ENCODE measurements around the gene GPBAR1. TPM values are rescaled to one million over a fixed set of nuclear protein-coding genes. Genes with fewer than 3 reads are reported as not detected.

GPBAR1 gene
- total RNA-seq, 1 donor = not detected

- TF ChIP-seq, protein P1, sequence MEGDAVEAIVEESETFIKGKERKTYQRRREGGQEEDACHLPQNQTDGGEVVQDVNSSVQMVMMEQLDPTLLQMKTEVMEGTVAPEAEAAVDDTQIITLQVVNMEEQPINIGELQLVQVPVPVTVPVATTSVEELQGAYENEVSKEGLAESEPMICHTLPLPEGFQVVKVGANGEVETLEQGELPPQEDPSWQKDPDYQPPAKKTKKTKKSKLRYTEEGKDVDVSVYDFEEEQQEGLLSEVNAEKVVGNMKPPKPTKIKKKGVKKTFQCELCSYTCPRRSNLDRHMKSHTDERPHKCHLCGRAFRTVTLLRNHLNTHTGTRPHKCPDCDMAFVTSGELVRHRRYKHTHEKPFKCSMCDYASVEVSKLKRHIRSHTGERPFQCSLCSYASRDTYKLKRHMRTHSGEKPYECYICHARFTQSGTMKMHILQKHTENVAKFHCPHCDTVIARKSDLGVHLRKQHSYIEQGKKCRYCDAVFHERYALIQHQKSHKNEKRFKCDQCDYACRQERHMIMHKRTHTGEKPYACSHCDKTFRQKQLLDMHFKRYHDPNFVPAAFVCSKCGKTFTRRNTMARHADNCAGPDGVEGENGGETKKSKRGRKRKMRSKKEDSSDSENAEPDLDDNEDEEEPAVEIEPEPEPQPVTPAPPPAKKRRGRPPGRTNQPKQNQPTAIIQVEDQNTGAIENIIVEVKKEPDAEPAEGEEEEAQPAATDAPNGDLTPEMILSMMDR (IDR thresholded peaks at IDR 0.05; ENCODE audit: insufficient read depth, low read depth, low read length) = no peak
- no peak overlapping the region for H3K4me3 ChIP-seq (ENCODE audit: low read depth, low read length)
- no peak for DNase-seq (ENCODE audit: low read depth)
Observed at GRCh38 chr2:218236829-218237228, 24.0 kb upstream of the GPBAR1 start.

DNA sequence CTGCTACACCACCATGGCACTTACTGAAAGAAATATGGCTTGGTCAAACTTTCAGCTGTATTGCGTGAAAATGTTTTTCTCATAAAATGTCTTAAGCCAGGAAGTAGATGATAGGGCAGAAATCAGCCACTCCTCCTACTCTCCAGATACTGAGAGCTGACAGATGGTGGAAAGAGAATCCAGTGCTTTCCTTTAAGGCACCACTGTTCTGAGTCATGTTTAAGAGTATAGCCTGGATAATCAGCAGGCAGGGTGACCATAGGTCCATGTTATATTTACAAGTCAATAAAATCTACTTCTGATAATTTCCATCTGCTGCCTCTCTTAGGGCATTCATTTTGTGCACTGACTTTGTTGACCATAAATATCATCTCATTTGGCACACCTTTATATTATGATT lies 21.9 kb upstream of the GPBAR1 start:
- DNase-seq (ENCODE audit: low read depth) = peak; percentile 93
- H3K4me3 ChIP-seq (ENCODE audit: low read depth, low read length) = no peak overlapping the region
- TF ChIP-seq, protein P1 (IDR thresholded peaks at IDR 0.05; ENCODE audit: insufficient read depth, low read depth, low read length) = no peak

- DNase-seq (ENCODE audit: low read depth) = no peak
- TF ChIP-seq, protein P1 (IDR thresholded peaks at IDR 0.05; ENCODE audit: insufficient read depth, low read depth, low read length) = no peak
- no peak overlapping the region for H3K4me3 ChIP-seq (ENCODE audit: low read depth, low read length)
Observed at GRCh38 chr2:218244204-218244603, 16.6 kb upstream of the GPBAR1 start.

GRCh38 chr2:218244665-218245064 lies 16.1 kb upstream of the GPBAR1 start:
- TF ChIP-seq, protein P1 (IDR thresholded peaks at IDR 0.05; ENCODE audit: insufficient read depth, low read depth, low read length) = no peak
- no peak overlapping the region for H3K4me3 ChIP-seq (ENCODE audit: low read depth, low read length)
- DNase-seq (ENCODE audit: low read depth) = no peak

- no peak overlapping the region for H3K4me3 ChIP-seq (ENCODE audit: low read depth, low read length)
- TF ChIP-seq, protein P1 (IDR thresholded peaks at IDR 0.05; ENCODE audit: insufficient read depth, low read depth, low read length) = no peak
- no peak for DNase-seq (ENCODE audit: low read depth)
Observed at GRCh38 chr2:218245214-218245613, 15.6 kb upstream of the GPBAR1 start.

DNA sequence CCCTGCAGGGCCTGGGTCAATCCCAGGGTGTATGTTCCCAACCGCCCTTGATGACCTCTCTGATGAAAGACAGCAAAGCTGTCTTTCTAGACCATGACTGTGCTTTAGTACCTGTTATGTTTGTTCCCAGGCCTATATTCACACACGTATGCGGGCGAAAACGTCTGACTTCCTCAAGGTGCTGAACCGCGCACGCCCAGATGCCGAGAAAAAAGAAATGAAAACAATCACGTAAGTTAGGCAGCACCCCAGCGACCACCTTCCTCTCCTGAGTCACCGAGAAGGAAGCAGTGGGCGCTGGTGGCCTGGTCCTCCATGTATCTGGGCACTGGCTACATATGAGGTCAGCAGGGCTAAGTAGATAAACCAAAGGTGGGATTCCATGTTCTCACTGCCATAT lies 11.1 kb upstream of the GPBAR1 start:
- no peak for DNase-seq (ENCODE audit: low read depth)
- no peak overlapping the region for H3K4me3 ChIP-seq (ENCODE audit: low read depth, low read length)
- TF ChIP-seq, protein P1 (IDR thresholded peaks at IDR 0.05; ENCODE audit: insufficient read depth, low read depth, low read length) = no peak

DNA sequence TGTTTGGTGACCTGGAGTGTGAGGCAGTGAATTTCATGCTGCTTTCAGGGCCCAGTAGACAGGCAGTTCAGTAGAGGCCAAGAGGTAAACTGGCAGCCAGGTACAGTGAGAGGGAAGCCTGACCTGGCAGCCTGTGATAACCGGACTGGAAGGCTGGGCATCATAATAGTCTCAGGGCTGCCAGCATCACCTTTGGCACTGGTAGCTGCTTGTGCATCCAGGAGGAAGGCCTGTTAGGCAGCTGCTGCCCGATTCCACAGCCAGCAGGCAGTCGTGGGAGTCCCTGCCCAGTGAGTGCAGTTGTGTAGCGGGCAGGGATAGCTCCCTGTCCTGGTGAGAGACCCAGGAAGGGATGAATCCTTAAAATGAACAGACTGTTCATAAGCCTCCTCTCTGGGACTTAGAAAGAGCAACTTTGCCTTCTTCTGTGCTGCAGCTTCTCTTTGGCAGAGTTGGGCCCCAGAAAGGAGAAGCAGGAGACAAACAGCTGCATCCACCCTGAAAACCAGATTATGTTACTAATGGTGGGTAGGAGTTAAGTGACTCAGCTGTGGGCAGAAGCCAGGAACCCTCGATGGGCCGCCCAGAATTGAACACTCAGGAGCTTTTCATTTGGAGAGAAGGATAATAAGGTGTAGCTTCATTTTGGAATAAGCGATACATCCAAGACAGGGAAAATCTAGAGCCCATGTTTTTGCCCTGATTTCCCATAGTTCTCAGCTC lies 8.1 kb upstream of the GPBAR1 start:
- TF ChIP-seq, protein P1 (IDR thresholded peaks at IDR 0.05; ENCODE audit: insufficient read depth, low read depth, low read length) = no peak
- no peak overlapping the region for H3K4me3 ChIP-seq (ENCODE audit: low read depth, low read length)
- DNase-seq (ENCODE audit: low read depth) = no peak

Measured in fibroblast of villous mesenchyme (primary cell).